ENCODE measurements around the gene MSANTD3. TPM values are rescaled to one million over a fixed set of nuclear protein-coding genes. Genes with fewer than 3 reads are reported as not detected.

Gene MSANTD3
- total RNA-seq, 1 experiment from 2014 or later: 35.7 TPM

DNA sequence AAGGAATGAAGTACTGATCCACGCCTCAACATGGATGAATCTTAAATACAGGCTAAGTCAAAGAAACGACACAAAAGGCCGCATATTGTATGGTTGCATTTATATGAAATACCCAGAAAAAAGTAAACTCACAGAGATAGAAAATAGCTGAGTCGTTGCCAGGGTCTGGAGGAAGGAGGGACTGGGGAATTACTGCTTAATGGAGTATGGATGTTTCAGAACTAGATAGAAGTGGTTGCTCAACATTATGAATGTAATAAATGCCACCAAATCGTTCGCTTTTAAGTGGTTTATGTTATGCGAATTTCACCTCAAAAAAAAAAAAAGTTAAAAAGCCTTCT lies 784 bp upstream of the MSANTD3 start:
- Histone ChIP-seq H3K27ac (ENCODE audit: insufficient read length, low read depth, low read length) (peak overlapping the region; percentile 85), H2BK20ac (ENCODE audit: low read depth, low read length, poor library complexity, severe bottlenecking) (no peak overlapping the region), H3K4me2 (ENCODE audit: insufficient read depth, insufficient read length, low read length) (peak overlapping the region; percentile 100), H3T11ph (ENCODE audit: low read length) (no peak overlapping the region), H3K79me2 (ENCODE audit: insufficient read depth, low read length) (peaks cover 3% of the 10 kb centered on the region; the same call in 1 of the 2 replicates), H3K23me2 (ENCODE audit: insufficient read length, low read depth, low read length, poor library complexity, severe bottlenecking) (peaks cover 13% of the 10 kb centered on the region), H3K27me3 (ENCODE audit: insufficient read depth, low read length) (no peaks in the 10 kb centered on the region), H3K56ac (ENCODE audit: insufficient read length, low read depth, low read length) (peak overlapping the region; percentile 98), H4K8ac (replicated peaks; ENCODE audit: insufficient read length, low read depth, low read length) (no peak overlapping the region), H4K20me1 (ENCODE audit: control insufficient read depth, insufficient read depth, insufficient read length) (no peaks in the 10 kb centered on the region), H3K23ac (ENCODE audit: insufficient read length, low read depth, low read length) (no peak overlapping the region), H3K9me3 (ENCODE audit: control insufficient read depth, low read depth, low read length) (no peaks in the 10 kb centered on the region), H3K4ac (ENCODE audit: low read depth, low read length) (no peak overlapping the region), H3K18ac (ENCODE audit: insufficient read length, low read depth, low read length) (no peak overlapping the region), H4K91ac (ENCODE audit: insufficient read length, low read depth, low read length) (no peak overlapping the region), H2BK120ac (ENCODE audit: low read depth, low read length, poor library complexity, severe bottlenecking) (no peak overlapping the region), H2BK5ac (ENCODE audit: insufficient read length, low read length) (no peak overlapping the region), H2BK12ac (ENCODE audit: insufficient read length, low read depth, low read length) (no peak overlapping the region), H3K4me1 (ENCODE audit: insufficient read depth, low read length) (peaks cover 6% of the 10 kb centered on the region; the same call in 1 of the 2 replicates), H4K5ac (ENCODE audit: insufficient read length, low read depth, low read length) (peak overlapping the region; percentile 93), H2AK5ac (ENCODE audit: insufficient read length, low read length) (no peak overlapping the region), H3K79me1 (ENCODE audit: insufficient read depth, low read depth, low read length, poor library complexity, severe bottlenecking) (peaks cover 1% of the 10 kb centered on the region), H2BK15ac (ENCODE audit: low read depth, low read length) (no peak overlapping the region), H3K9ac (ENCODE audit: extremely low read depth, insufficient read length, low read length) (peak overlapping the region; percentile 94), H2AFZ (ENCODE audit: low read length) (no peak overlapping the region), H3K14ac (ENCODE audit: insufficient read depth, low read length) (no peak overlapping the region)
- Mint-ChIP-seq H3K4me1 (peaks cover 31 to 38% of the 10 kb centered on the region in 2 experiments), H3K27ac (peak overlapping the region in 2 of 3 experiments; percentile 96 to 97; a peak in 3 of 7 replicates), H3K9me3 (no peaks in the 10 kb centered on the region), H3K4me3 (peak overlapping the region; percentile 90 to 94), H3K27me3 (ENCODE audit: low read depth) (0 out of 2 replicates have a peak, but pooled peaks cover 1% of the 10 kb centered on the region), H3K36me3 (ENCODE audit: insufficient read depth in 1 of 3, low read depth in 3 of 3) (peaks cover 8 to 21% (median 11%) of the 10 kb centered on the region in 3 experiments)
- DNase-seq: no peak
- WGBS (ENCODE audit: extremely low coverage, insufficient read length, low lambda C conversion rate): no CpG with 5 or more reads among the region's 7 CpGs
- TF ChIP-seq CTCF (conservative IDR thresholded peaks at IDR 0.05): no peak
